ENCODE results near the gene ALDOC. TPM values are rescaled to one million over a fixed set of nuclear protein-coding genes. Genes with fewer than 3 reads are reported as not detected.

The ALDOC gene
- total RNA-seq, 1 donor from 2014 or later: 70.2 TPM

DNA sequence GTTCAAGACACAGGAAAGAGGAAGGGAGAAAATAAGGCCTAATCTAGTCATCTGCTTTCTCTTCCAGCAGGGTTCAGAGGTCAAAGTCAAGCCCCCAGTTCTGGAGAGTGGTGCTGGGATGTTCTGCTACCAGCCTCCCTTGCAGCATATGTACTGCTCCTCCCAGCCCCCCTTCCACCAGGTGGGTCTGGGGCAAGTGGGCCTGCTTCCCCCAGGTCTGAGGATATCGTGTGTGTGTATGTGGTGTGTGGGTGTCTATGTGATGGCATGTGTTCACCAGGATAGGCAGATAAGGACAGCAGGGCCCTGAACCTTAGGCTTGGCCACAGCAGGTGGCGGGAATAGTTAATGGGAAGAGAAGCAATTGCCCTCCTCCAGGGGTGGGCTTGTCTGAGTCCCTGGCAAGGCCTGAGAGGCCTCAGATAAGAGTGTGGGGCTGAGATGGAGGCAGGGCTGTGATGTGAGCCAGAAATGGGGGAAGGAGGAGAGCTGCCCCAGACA, 49.5 kb downstream of the ALDOC start:
- Mint-ChIP-seq H3K27ac (no peak overlapping the region), H3K4me3 (no peak overlapping the region), H3K4me1 (no peaks in the 10 kb centered on the region)

DNA sequence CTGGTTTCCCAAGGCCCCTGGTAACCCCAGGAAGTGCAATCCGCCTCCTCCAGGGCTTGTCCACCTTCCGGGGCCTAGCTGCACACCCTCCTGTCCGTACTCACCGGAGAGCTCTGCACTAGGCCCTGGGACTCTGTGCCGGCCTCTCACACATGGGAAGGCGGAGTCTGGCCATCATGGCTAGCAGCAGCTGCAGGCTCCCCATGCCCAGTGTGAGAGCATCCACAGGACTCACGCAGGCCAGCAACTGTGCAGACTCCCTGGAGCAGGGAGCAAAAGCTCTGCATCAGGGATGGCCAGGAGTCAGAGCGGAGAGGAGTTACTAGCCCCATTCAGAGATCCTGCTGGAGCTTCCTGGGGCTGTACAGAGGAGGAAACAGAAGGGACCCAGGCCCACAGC, 50.3 kb downstream of the ALDOC start:
- no peaks in the 10 kb centered on the region for H3K9me3 Mint-ChIP-seq
- H3K27me3 Mint-ChIP-seq: no peaks in the 10 kb centered on the region
- intact Hi-C loops (cut with micrococcal nuclease): no loop called here
- no peaks in the 10 kb centered on the region for H3K36me3 Mint-ChIP-seq (ENCODE audit: low read depth)
- no peak overlapping the region for H3K4me3 Mint-ChIP-seq
- H3K27ac Mint-ChIP-seq: no peak overlapping the region
- no peak for DNase-seq
- no peaks in the 10 kb centered on the region for H3K4me1 Mint-ChIP-seq

More for the DNA sequence above, 49.5 kb downstream of the ALDOC start:
- no peaks in the 10 kb centered on the region for H3K9me3 Mint-ChIP-seq
- DNase-seq: no peak
- no peaks in the 10 kb centered on the region for H3K36me3 Mint-ChIP-seq (ENCODE audit: low read depth)
- intact Hi-C loops (cut with micrococcal nuclease): no loop called here
- H3K27me3 Mint-ChIP-seq: peaks cover 3% of the 10 kb centered on the region

DNA sequence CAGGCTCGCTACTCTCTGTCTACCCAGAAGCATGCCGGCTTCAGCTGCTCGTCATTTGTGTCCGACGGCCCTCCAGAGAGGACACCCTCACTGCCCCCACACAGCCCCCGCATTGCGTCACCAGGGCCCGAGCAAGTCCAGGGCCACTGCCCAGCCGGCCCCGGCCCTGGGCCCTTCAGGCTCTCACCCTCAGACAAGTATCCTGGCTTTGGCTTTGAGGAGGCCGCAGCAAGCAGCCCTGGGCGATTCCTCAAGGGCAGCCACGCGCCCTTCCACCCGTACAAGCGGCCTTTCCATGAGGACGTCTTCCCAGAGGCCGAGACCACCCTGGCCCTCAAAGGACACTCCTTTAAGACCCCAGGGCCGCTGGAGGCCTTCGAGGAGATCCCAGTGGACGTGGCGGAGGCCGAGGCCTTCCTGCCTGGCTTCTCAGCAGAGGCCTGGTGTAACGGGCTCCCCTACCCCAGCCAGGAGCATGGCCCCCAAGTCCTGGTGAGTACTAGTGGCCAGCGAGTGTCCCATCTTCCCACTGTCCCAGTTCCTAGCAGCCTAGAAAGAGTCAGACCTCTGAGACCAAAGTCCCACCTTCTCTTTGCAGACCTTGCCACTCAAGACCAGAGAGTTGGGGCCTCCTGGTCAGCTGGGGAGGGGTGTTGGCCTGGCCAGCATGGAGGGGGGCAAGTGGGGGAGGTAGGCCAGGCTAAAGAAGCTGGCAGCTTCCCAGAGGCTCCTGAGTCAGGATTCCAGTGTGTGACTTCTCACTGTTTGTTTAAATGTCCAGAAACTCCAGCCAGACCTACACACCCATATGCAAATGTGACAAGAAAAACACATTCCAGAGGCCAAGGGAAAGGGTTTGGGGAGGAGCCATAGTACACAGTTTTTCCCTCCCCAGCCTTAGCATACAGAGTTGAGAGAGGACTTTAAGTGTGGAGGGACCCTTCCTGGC, 51.9 kb downstream of the ALDOC start:
- H3K27me3 Mint-ChIP-seq: peaks cover 2% of the 10 kb centered on the region
- no peaks in the 10 kb centered on the region for H3K36me3 Mint-ChIP-seq (ENCODE audit: low read depth)
- H3K4me1 Mint-ChIP-seq: no peaks in the 10 kb centered on the region
- intact Hi-C loops (cut with micrococcal nuclease): no loop called here
- H3K4me3 Mint-ChIP-seq: no peak overlapping the region
- H3K27ac Mint-ChIP-seq: no peak overlapping the region
- H3K9me3 Mint-ChIP-seq: no peaks in the 10 kb centered on the region
- no peak for DNase-seq

DNA sequence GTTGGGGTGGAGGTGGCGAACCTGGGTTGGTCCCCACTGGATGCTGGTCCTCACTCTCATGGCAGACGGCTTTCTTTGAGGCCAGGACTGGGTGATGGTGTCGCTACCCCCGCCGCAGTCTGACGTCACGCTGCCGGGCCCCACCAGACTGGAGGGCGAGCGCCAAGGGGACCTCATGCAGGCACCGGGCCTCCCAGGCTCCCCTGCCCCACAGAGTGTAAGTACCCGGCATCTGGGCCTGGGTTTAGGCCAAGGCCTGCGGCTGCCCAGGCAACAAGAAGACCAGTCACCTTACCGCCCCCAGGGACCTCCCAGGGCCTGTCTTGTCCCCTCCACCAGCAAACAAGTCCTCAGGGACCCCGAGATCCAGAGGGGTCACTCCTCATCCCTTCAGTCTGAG, 52.8 kb downstream of the ALDOC start:
- no peak overlapping the region for H3K27ac Mint-ChIP-seq

DNA sequence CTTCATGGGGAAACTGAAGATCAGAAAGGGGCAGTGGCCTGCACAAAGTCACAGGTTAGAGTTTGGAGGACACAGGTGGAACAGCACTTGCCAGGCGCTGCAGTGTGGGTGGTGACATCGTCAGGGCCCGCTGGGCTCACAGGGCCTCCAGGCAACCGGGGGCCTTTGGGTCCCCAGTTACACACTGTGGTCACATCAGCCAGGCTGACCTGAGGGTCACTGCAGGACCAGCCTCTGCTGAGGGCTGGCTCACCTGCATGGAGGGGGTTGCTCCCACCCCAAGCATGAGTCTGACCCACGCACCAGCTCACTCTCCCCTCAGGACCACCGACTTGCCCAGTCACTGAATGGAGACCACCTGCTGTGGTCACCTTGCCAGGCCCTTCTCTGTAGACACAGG, 53.5 kb downstream of the ALDOC start:
- Mint-ChIP-seq H3K9me3 (no peaks in the 10 kb centered on the region), H3K27ac (no peak overlapping the region), H3K4me3 (no peak overlapping the region), H3K27me3 (peaks cover 5% of the 10 kb centered on the region), H3K36me3 (ENCODE audit: low read depth) (no peaks in the 10 kb centered on the region), H3K4me1 (no peaks in the 10 kb centered on the region)
- intact Hi-C loops (cut with micrococcal nuclease): no loop called here
- DNase-seq: no peak

More for the DNA sequence above, 52.8 kb downstream of the ALDOC start:
- H3K27me3 Mint-ChIP-seq: peaks cover 4% of the 10 kb centered on the region
- H3K4me3 Mint-ChIP-seq: no peak overlapping the region
- no peaks in the 10 kb centered on the region for H3K36me3 Mint-ChIP-seq (ENCODE audit: low read depth)
- DNase-seq: no peak
- no peaks in the 10 kb centered on the region for H3K9me3 Mint-ChIP-seq
- intact Hi-C loops (cut with micrococcal nuclease): no loop called here
- H3K4me1 Mint-ChIP-seq: no peaks in the 10 kb centered on the region

Other genes starting within 250 kb of the ALDOC start
- gene IFT20, start 241.4 kb downstream of the ALDOC start, total RNA-seq: 21.1 and 24.7 TPM in 2 replicates
- gene TNFAIP1, start 241.1 kb downstream of the ALDOC start, total RNA-seq: 30.8 and 32.7 TPM in 2 replicates
- gene POLDIP2, start 219.4 kb downstream of the ALDOC start, total RNA-seq: 112 and 115 TPM in 2 replicates
- gene SEBOX, start 211.7 kb downstream of the ALDOC start, total RNA-seq: not detected in 2 replicates
- gene VTN, start 206.6 kb downstream of the ALDOC start, total RNA-seq: 0.23 and 0.24 TPM in 2 replicates
- gene SARM1, start 205.2 kb downstream of the ALDOC start, total RNA-seq: 36.4 and 37.7 TPM in 2 replicates
- 7.0 and 7.9 TPM in 2 replicates for gene SLC46A1, start 170.7 kb downstream of the ALDOC start, total RNA-seq
- not detected in 2 replicates for gene SLC13A2, start 103.3 kb downstream of the ALDOC start, total RNA-seq
- not detected in 2 replicates for gene FOXN1, start 70.5 kb downstream of the ALDOC start, total RNA-seq
- gene UNC119, start 24.3 kb downstream of the ALDOC start, total RNA-seq: 59.8 and 60.2 TPM in 2 replicates
- 65.8 and 70.9 TPM in 2 replicates for gene PIGS, start 5.4 kb downstream of the ALDOC start, total RNA-seq
- 89.6 and 91.3 TPM in 2 replicates for gene SPAG5, start 22.1 kb upstream of the ALDOC start, total RNA-seq
- gene RSKR, start 37.3 kb upstream of the ALDOC start, total RNA-seq: 40.8 and 43.8 TPM in 2 replicates
- gene BLTP2, start 68.3 kb upstream of the ALDOC start, total RNA-seq: 220 and 225 TPM in 2 replicates
- gene SDF2, start 85.0 kb upstream of the ALDOC start, total RNA-seq: 43.8 and 46.2 TPM in 2 replicates
- 100 and 108 TPM in 2 replicates for gene SUPT6H, start 85.3 kb upstream of the ALDOC start, total RNA-seq
- 6.0 TPM in 2 replicates for gene PROCA1, start 135.0 kb upstream of the ALDOC start, total RNA-seq
- gene RAB34, start 141.0 kb upstream of the ALDOC start, total RNA-seq: 19.2 and 20.6 TPM in 2 replicates
- 1,588 and 1,610 TPM in 2 replicates for gene RPL23A, start 143.1 kb upstream of the ALDOC start, total RNA-seq
- 12.5 and 16.8 TPM in 2 replicates for gene TLCD1, start 149.3 kb upstream of the ALDOC start, total RNA-seq
- gene NEK8, start 151.9 kb upstream of the ALDOC start, total RNA-seq: 5.5 and 6.1 TPM in 2 replicates
- 155 and 168 TPM in 2 replicates for gene TRAF4, start 167.1 kb upstream of the ALDOC start, total RNA-seq